ENCODE measurements around the gene NHS.

DNA sequence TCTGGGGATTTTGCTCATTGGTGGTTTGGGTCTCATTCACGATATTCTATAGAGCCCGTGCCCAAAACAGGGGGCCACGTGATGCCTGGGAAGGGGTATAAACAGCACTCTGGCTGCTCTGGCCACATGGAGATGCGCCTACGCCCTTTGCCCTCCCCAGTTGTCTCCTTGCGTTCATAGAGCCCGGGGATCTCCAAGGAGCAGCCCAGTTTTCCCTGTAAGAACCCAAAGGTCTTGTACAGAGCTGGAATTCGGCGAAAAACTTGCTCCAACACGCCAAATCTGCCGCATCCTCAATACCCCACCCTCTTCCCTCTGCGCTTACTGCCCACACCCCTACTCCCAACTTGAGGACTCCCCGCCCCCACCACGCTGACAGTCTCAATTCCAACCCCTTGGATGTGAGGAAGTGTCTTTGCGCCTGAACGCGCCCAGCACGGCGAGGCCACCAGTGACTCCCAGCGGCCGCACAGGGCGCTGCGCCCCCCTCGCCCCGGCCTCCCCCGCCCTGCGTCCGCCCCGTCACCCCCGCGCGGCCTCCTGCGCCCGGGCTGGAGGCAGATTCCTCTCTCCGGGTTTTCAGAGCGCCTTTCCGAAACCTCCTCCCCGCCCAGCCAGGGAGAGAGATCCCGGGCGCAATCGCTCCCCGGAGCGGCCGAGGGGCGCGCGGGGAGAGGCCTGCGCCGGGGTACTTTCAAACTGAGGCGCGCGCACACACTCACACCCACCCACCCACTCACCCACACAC, at the start of gene NHS:
- TF ChIP-seq, protein P1, sequence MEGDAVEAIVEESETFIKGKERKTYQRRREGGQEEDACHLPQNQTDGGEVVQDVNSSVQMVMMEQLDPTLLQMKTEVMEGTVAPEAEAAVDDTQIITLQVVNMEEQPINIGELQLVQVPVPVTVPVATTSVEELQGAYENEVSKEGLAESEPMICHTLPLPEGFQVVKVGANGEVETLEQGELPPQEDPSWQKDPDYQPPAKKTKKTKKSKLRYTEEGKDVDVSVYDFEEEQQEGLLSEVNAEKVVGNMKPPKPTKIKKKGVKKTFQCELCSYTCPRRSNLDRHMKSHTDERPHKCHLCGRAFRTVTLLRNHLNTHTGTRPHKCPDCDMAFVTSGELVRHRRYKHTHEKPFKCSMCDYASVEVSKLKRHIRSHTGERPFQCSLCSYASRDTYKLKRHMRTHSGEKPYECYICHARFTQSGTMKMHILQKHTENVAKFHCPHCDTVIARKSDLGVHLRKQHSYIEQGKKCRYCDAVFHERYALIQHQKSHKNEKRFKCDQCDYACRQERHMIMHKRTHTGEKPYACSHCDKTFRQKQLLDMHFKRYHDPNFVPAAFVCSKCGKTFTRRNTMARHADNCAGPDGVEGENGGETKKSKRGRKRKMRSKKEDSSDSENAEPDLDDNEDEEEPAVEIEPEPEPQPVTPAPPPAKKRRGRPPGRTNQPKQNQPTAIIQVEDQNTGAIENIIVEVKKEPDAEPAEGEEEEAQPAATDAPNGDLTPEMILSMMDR (IDR thresholded peaks at IDR 0.05; ENCODE audit: borderline replicate concordance, extremely low read depth, low read length, poor library complexity, severe bottlenecking) = no peak
- no peak for TF ChIP-seq EZH2 (IDR thresholded peaks at IDR 0.05; ENCODE audit: borderline replicate concordance, low read depth, low read length, severe bottlenecking)
